Measurements from ENCODE around the gene NRDC.
A peak's percentile ranks its signal among the peaks of the same experiment; 100 is the strongest.
"Not testable (repeated sequence)": the region's sequence is repeated elsewhere in the genome, so short reads cannot be mapped to it uniquely, and the experiment has no call there.

The NRDC gene

DNA sequence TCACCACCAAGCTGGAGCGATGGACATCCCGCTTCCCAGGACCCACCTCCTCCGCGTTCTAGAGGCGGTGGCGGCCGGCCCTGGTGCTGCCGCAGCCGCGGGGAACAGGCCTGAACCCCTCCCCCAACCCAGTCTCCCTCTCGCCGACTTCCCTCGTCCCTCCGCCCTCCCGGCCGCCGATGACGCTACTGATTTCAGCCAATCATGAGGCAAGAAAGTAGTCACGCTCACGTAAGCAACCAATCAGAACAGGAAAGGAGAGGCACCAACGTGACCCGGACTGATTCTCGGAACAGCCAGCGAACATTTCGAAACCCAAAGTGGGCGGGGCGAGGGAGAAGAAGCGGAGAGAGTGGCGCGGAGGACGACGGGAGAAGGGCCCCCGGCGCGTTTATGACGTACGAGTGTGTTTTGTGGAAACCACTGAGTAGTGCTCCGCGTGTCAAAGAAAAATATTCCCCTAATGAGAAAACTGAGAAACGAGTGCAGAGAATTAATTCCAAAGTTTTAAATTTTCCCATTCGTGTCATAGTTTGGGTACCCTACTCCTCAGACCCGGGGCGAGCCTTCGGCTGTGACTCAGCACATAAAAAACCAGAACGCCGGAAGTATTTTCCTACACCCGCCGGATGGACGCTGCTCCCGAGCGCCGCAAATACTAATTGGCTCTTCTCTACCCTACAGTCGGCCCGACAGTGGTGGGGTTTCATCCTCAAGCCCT is at the start of gene NRDC:
TSS of gene NRDC (minus strand) at position 112 of the 721 bp plus-strand sequence. CDS start 112 bp downstream, outside the sequence.
- peak; percentile 100 for DNase-seq (ENCODE audit: low spot score)

GRCh38 chr1:51927029-51927428 is 48.5 kb upstream of the NRDC start:
- DNase-seq (ENCODE audit: low spot score), result no peak

- no peak for DNase-seq (ENCODE audit: low spot score)
These were observed 47.8 kb upstream of the NRDC start for GRCh38 chr1:51926171-51926812.

DNA sequence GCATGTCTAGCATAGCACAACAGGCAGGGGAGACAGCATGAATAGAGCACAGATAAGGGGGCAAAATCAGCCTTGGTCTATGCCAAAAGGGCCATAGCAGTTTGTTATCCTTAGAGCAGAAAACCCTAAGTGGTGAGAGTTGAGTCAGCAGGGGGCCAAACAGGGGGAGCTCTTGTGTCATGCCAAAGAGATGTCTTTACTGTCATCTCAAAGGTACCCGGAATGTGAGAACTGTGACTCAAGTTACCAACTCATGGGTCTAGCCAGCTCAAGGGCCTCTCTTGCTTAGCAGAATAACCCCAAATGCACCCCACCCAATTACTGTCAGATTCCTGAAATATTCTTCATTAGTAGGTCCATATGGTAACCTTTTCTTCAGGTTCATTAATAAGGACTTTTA is 45.9 kb upstream of the NRDC start:
- no peak for DNase-seq (ENCODE audit: low spot score)

DNA sequence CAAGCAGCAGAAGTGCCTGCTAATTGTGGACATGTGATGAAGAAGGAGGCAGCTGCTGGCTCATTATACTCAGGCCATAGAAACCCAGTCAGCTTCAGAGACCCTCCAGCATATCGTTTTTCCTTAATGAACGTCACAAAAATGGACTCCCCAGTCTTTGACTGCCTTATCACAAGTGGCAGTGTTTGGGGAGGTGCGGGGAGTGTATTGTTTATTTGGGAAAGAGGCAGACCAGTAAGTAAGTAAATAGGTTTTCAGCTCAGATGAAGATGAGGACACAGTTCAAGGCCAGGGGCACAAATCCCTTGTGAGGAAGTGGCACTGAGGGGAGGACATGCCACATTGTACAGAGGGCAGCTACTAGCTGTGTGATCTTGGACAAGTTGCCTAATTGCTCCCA is 43.5 kb upstream of the NRDC start:
- DNase-seq (ENCODE audit: low spot score), result no peak

DNA sequence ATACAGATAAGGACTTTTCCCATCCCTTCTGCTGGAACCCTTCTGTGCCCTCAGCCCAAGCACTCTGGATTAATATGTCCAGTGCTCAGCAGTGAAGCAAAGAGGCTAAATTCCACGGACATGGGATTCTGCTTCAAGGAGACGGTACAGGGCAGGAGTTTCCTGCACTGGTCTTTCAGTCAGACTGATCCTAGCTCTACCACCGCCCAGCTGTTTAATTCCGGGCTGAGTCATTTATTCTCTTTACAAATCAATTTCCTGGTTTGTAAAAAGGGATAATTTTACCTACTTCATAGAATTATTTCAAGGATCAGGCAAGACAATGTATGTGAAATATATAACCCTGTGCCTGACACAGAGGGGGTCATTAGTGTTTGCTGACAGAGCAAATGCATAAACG is 41.6 kb upstream of the NRDC start:
- no peak for DNase-seq (ENCODE audit: low spot score)

- no peak for DNase-seq (ENCODE audit: low spot score)
These were observed 41.2 kb upstream of the NRDC start for GRCh38 chr1:51919684-51920083.

- no peak for DNase-seq (ENCODE audit: low spot score)
These were observed 38.3 kb upstream of the NRDC start for GRCh38 chr1:51916587-51917405.

GRCh38 chr1:51915951-51916350 is 37.4 kb upstream of the NRDC start:
- no peak for DNase-seq (ENCODE audit: low spot score)

DNA sequence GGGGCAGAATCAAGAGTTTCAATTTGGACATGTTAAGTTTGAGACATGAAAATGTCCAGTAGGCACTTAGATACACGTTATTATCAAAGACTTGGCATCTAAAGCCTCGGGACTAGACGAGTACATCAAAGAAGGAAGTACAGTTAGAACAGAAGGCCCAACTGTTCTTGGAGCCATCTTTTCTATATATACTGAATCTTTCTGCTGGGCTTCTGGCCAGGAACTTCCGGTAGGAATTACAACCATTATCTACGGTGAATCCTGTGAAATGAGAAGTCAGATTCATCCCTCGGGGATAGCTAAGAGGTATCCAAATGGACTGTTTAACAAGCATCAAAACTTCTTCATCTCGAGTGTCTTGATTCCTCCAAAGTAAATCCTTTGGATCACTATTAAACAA is 34.4 kb upstream of the NRDC start:
- DNase-seq (ENCODE audit: low spot score), result no peak

DNA sequence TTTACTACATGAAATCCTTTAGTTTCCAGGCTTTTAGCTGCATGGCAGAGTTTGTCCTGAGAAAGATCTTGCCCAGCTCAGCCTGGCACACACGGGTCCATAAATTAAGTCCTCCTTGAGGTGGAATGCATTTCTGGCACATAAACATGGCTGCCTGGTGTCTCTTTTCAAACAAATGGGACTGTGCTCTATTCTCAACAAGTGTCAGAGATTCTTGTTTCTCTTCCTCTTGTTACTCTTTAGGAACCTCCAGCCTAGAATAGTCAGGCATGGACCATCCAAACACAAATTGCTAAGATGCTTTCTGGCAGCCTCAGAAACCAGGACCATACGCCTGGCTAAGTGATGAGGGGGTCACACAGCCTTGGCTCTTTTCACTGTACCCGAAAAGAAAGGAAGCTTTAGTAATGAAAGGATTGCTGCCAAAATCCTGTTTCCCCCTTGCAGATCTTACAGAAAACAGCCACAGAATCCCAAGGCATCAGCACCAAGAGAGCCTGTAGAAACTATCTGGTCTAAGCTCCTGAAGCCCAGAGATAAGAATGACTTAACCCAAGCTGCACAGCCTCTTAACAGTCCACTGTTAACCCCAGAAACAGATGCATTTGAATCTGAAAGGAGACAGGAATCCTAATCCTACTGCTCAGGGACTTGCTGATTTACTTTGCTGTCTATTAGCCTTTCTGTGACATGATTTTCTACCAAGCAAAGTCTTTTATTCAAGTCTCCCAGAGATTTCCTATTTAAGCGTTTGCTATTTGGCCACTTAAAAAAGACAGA is 31.9 kb upstream of the NRDC start:
- no peak for DNase-seq (ENCODE audit: low spot score)

- no peak for DNase-seq (ENCODE audit: low spot score)
These were observed 30.0 kb upstream of the NRDC start for GRCh38 chr1:51908499-51908898.

- no peak for DNase-seq (ENCODE audit: low spot score)
These were observed 28.7 kb upstream of the NRDC start for GRCh38 chr1:51907079-51907702.

- DNase-seq (ENCODE audit: low spot score), result no peak
These were observed 28.0 kb upstream of the NRDC start for GRCh38 chr1:51906306-51907078.

DNA sequence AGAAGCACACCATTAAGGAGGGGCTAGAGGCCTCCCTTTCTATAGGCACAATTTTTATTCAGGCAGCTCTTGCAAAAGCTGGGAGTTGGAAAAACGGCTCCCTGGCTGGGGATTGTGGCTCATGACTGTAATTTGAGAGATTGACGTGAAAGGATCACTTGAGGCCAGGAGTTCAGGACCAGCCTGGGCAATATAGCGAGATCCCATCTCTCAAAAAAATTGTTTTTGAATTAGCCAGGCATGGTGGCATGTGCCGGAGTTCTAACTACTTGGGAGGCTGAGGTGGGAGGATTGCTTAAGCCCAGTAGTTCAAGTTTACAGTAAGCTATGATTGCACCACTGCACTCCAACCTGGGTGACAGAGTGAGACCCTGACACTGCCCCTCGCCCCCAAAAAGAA is 23.9 kb upstream of the NRDC start:
- no peak for DNase-seq (ENCODE audit: low spot score)

GRCh38 chr1:51901151-51901550 is 22.6 kb upstream of the NRDC start:
- no peak for DNase-seq (ENCODE audit: low spot score)

- DNase-seq (ENCODE audit: low spot score), result no peak
These were observed 20.5 kb upstream of the NRDC start for GRCh38 chr1:51899022-51899421.

DNA sequence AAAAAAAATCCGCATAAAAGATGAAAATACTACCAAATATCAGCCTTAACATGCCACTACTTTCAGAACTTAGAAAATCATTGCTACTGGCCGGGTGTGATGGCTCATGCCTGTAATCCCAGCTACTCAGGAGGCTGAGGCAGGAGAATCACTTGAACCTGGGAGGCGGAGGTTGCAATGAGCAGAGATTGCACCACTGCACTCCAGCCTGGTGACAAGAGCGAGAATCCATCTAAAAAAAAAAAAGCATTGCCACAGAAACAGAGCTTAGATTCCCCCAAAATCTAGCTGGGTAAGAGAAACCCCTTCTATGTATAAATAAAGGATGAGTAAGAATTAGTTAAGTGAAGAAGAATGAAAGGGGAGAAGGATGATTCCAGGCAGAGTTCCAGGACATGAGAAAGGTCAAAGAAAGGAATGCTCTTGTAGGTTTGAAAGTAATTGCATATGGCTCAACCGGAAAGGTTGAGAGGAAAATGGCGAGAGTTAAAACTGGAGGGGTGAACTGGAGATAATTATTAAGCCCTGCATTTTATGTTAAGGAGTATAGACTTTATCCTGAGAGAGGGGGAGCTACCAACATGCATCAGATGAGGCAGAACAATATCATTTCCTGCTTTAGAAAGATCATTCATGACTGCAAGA is 19.7 kb upstream of the NRDC start:
- no peak for DNase-seq (ENCODE audit: low spot score)

GRCh38 chr1:51897699-51898031 is 19.1 kb upstream of the NRDC start:
- DNase-seq (ENCODE audit: low spot score), result no peak

GRCh38 chr1:51894748-51895147 is 16.2 kb upstream of the NRDC start:
- DNase-seq (ENCODE audit: low spot score), result not testable (repeated sequence)

DNA sequence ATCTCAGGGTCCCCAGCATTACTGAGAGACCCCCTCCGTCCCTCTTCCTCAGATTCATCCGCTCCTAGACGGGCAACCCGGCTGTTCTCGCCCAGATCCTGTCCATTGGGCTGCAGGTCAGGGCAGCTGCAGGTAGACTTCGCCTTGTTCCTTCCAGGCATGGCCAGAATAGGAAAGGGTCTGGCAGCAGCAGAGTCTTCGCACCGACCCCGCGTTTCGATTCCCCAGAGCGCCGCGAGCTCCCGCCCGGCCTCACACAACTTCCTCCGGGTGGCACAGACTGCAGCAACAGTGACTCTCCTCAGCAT is 265 bp downstream of the NRDC start:
- no peak for DNase-seq (ENCODE audit: low spot score)

Data from hematopoietic multipotent progenitor cell treated with erythropoietin and hydrocortisone succinate and interleukin-3 and kit ligand, for 15 days (in vitro differentiated cells).